Measurements from ENCODE around the gene PLD5. TPM values are rescaled to one million over a fixed set of nuclear protein-coding genes. Genes with fewer than 3 reads are reported as not detected.

Gene PLD5
- total and polyA plus RNA-seq, 2 of the 13 experiments (the other 11 are each of a cell fraction or from before 2014, with no cell fraction given) = not detected

- Histone ChIP-seq H3K36me3 (replicated peaks in 1 of 2; ENCODE audit: control insufficient read depth in 1 of 2, insufficient read depth in 2 of 2, low read length in 2 of 2) (no peaks in the 10 kb centered on the region), H3K9ac (ENCODE audit: insufficient read depth, low read depth, low read length) (no peak overlapping the region), H3K27me3 (ENCODE audit: control insufficient read depth in 1 of 2, insufficient read depth in 2 of 2, low read length in 2 of 2) (peaks cover 0 to 4% of the 10 kb centered on the region in 2 experiments; a peak in 1 of 5 replicates), H2AFZ (ENCODE audit: low read length) (no peak overlapping the region), H3K4me1 (ENCODE audit: insufficient read depth, low read length) (no peaks in the 10 kb centered on the region), H3K27ac (ENCODE audit: extremely low read length, insufficient read depth, low read length) (no peak overlapping the region), H4K20me1 (ENCODE audit: insufficient read depth, low read length) (no peaks in the 10 kb centered on the region), H3K79me2 (ENCODE audit: insufficient read depth, low read length) (no peaks in the 10 kb centered on the region), H3K4me3 (replicated peaks in 1 of 3; ENCODE audit: insufficient read depth in 1 of 3, low read depth in 2 of 3, low read length in 3 of 3) (no peak overlapping the region), H3K9me3 (ENCODE audit: low read length) (no peaks in the 10 kb centered on the region), H3K4me2 (ENCODE audit: low read depth, low read length) (no peak overlapping the region)
- in situ Hi-C loops (cut with HindIII; ENCODE audit: extremely low pct_ligation_motif_present, low pct_unique_long_range_greater_than_20kb) = no loop called here
- intact Hi-C loops (cut with micrococcal nuclease; ENCODE audit: unreplicated experiment) = no loop called here
- BruUV-seq (replicated peaks) = no TSS peak
- no peak for TF ChIP-seq ZNF790 (CRISPR knock-in tag; IDR thresholded peaks at IDR 0.05; ENCODE audit: borderline replicate concordance)
- TF ChIP-seq KLF12 (CRISPR knock-in tag; IDR thresholded peaks at IDR 0.05; ENCODE audit: borderline replicate concordance) = no peak
- no peak for TF ChIP-seq TRIM24 (CRISPR knock-in tag; IDR thresholded peaks at IDR 0.05)
- TF ChIP-seq PHF20 (CRISPR knock-in tag; IDR thresholded peaks at IDR 0.05) = no peak
- no peak for TF ChIP-seq ZIK1 (CRISPR knock-in tag; IDR thresholded peaks at IDR 0.05; ENCODE audit: borderline replicate concordance, low read depth)
- 3% methylated on average over 11 of the region's 11 CpGs for WGBS (ENCODE audit: low lambda C conversion rate)
- POLR2A ChIA-PET = no interaction called here
- CTCF ChIA-PET (ENCODE audit: low intra/inter-chr PET ratio, low total read pairs) = no interaction called here
- no peak for DNase-seq (ENCODE audit: low spot score)
- FAIRE-seq = no peak
- no peak for ATAC-seq
Observed at GRCh38 chr1:242093116-242093515, 431.4 kb downstream of the PLD5 start.

- POLR2A ChIA-PET = no interaction called here
- H3K9me3 ChIP-seq (ENCODE audit: low read length) = no peaks in the 10 kb centered on the region
- ATAC-seq = no peak
- FAIRE-seq = no peak
- DNase-seq (ENCODE audit: low spot score) = no peak
- intact Hi-C loops (cut with micrococcal nuclease; ENCODE audit: unreplicated experiment) = no loop called here
- H3K9ac ChIP-seq (ENCODE audit: insufficient read depth, low read depth, low read length) = no peak overlapping the region
- in situ Hi-C loops (cut with HindIII; ENCODE audit: extremely low pct_ligation_motif_present, low pct_unique_long_range_greater_than_20kb) = no loop called here
- no peak overlapping the region for H3K27ac ChIP-seq (ENCODE audit: extremely low read length, insufficient read depth, low read length)
- H3K4me1 ChIP-seq (ENCODE audit: insufficient read depth, low read length) = no peaks in the 10 kb centered on the region
- H2AFZ ChIP-seq (ENCODE audit: low read length) = no peak overlapping the region
- no TSS peak for BruUV-seq (replicated peaks)
- no peak overlapping the region for H3K4me2 ChIP-seq (ENCODE audit: low read depth, low read length)
- H3K4me3 ChIP-seq (replicated peaks in 1 of 3; ENCODE audit: insufficient read depth in 1 of 3, low read depth in 2 of 3, low read length in 3 of 3) = no peak overlapping the region
- peaks cover 0 to 4% of the 10 kb centered on the region in 2 experiments; a peak in 2 of 5 replicates for H3K27me3 ChIP-seq (ENCODE audit: control insufficient read depth in 1 of 2, insufficient read depth in 2 of 2, low read length in 2 of 2)
- CTCF ChIA-PET (ENCODE audit: low intra/inter-chr PET ratio, low total read pairs) = no interaction called here
- H4K20me1 ChIP-seq (ENCODE audit: insufficient read depth, low read length) = no peaks in the 10 kb centered on the region
- no peaks in the 10 kb centered on the region for H3K79me2 ChIP-seq (ENCODE audit: insufficient read depth, low read length)
- H3K36me3 ChIP-seq (replicated peaks in 1 of 2; ENCODE audit: control insufficient read depth in 1 of 2, insufficient read depth in 2 of 2, low read length in 2 of 2) = no peaks in the 10 kb centered on the region
- 15% methylated on average over 5 of the region's 5 CpGs for WGBS (ENCODE audit: low lambda C conversion rate)
- no peak for TF ChIP-seq ZBTB4 (CRISPR knock-in tag; IDR thresholded peaks at IDR 0.05; ENCODE audit: borderline replicate concordance)
- no peak for TF ChIP-seq MBNL3 (CRISPR knock-in tag; conservative IDR thresholded peaks at IDR 0.05)
- no peak for TF ChIP-seq ZNF335 (CRISPR knock-in tag; IDR thresholded peaks at IDR 0.05)
Observed at GRCh38 chr1:242089911-242090310, 434.6 kb downstream of the PLD5 start.
